HG03575 (cell line): Measurements from ENCODE around the gene TTLL9.

ENCODE experiments used
- ATAC-seq: cut with Tn5 transposase; IDR thresholded peaks from one replicate; pipeline ENCODE4 v1.9.1; 2021; ENCODE audit not compliant: unreplicated experiment, insufficient number of reproducible peaks, low FRiP score; ENCODE audit errors: extremely low read depth

TTLL9 gene

DNA sequence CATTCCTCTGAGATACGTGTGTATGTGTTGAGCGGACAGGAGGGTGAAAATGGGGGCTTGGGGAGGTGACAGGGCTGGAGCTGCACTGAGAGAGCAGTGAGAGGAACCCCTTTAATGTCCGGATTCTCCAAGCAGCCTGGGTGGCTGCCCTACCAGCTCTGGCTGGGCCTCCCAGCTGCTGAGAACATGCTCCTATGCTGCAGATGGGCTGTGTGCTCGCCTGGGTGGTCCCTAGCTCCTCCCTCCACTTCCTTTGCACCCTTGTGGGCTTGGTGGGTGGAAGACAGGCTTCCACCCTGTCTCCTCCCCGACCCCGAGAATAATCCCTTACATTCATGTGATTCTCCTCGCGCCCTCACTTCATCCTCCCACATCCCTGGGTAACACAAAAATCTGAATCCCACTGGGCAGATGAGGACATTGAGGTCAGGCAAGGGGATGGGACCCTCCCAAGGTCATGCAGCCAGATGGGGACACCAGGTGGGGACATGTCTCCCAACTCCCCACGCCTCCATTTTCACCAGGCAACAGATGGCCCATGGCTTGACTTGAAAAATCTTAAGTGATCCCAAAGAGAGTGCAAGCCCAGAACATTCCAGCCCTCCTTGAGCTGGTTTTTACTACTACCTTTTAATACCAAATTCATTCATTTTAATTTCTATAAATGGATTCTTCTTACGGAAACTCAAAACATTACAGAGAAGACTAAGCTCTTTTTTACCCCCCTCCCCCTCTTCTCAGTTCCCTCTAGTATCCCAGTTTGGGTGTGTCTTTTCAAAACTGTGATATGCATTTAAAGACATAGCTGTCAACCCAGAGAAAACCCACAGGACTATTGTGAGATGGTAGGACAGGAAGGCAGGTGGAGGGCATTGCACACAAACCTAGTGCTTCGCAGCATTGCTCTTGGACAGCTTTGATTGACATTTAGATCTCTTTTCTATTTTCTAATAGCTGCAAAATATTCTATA is 86.4 kb downstream of the TTLL9 start:
- no peak for ATAC-seq

DNA sequence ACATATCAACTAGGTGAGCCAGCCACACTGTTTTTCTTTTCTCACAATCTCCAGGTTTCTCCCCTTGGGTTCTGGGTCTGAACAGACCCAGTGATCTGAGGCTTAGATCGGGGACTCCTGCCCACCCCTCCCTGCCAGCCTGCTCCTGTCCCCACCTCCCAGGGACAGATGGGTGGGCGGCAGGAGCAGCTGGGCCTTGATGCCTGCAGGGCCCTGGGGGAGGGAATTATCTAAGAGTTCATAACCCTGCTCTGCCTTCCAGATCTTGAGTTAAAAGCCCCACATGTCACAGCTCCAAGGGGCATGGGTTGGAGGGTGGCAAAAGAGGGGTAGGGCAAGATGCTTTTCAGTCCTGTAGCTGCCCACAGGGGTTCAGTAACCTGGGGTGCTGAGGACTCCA is 92.3 kb downstream of the TTLL9 start:
- no peak for ATAC-seq

DNA sequence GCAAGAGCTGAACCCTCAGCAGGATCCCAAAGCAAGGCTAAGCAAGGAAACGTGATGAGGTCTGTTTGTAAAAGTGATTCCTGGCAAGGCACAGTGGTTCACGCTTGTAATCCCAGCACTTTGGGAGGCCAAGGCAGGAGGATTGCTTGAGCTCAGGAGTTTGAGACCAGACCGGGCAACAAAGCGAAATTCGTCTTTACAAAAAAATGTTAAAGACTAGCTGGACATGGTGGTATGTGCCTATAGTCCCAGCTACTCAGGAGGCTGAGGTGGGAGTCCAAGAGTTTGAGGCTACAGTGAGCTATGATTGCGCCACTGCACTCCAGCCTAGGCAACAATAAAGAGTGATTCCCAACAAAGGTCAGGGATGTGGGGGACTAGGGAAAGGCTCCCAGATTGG is 93.5 kb downstream of the TTLL9 start:
- ATAC-seq, result no peak

DNA sequence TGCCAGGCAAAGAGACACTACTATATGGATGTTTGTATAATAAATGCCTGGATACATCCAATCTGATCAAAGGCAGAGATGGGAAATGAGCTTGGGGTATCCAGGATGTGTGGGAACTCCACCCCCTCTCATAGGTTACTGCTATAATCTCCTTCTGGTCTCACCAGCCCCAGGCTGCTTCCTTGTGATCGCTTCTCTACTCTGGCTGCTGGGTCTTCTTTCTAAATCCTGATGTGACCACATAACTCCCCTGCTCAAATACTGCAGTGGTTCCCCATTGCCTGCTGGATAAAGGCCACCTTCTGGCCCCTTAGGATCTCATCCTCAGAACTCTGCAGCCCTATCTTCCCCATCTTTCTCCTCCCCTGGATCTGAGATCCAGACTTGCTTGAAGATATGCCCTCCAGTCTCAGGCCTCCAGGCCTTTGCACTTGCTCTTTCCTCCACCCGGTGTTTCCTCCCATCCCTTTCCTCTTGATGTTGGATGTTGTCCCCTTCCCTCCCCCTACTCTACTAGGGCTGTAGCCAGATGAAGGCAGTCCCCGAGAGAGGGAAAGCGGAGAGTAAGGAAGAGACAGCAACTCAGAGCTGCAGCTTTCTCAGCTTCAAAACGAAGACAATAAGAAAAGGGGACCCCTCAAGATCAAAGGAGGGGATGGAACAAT is 96.7 kb downstream of the TTLL9 start:
- ATAC-seq, result no peak

DNA sequence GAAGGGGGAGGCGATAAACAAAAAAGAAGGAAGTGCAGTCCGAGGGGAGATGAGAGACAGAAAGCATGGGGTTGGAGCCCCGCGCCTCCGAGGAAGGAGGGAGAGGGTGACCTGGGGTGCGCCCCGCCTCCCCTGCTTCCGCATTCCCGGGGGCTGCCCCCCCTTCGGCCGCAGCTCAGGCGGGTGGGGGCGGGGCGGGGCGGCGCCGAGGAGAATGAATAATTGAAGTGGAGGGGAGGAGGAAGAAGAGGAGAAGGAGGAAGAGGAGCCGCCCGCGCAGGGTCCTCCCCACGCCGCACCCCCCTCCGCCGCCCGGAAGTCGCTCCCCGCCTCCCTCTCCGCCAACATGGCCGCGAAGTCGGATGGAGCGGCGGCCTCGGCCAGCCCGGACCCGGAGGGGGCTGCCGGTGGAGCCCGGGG is 97.4 kb downstream of the TTLL9 start, which contains the start of gene XKR7:
Gene XKR7, plus strand, starts transcription at position 322 of the 420 bp plus-strand sequence. Its CDS starts 25 bp downstream, at position 347.
- no peak for ATAC-seq

DNA sequence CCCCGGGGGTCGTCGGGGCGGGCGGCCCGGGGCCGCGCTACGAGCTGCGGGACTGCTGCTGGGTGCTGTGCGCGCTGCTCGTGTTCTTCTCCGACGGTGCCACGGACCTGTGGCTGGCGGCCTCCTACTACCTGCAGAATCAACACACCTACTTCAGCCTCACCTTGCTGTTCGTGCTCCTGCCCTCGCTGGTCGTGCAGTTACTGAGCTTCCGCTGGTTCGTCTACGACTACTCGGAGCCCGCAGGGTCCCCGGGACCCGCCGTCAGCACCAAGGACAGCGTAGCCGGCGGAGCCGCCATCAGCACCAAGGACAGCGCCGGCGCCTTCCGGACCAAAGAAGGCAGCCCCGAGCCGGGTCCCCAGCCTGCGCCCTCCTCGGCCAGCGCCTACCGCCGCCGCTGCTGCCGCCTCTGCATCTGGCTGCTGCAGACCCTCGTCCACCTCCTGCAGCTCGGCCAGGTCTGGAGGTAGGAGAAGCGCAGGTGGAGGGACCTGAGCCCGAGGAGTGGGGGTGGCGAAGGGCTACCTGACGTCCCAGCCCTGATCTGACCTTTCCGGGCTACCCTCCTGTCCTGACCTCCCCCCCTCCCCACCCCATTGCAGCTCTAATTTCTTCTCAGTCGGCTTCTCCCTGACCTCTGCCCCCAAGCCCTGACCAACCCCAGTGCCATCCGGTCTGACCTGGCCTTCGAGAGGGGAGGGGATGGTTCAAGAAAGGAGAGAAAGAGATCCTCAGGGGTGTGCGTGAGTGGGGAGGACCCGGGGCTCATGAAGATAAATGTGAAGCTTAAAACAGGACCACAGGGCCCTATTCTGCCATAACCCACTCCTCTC is 98.1 kb downstream of the TTLL9 start:
- ATAC-seq, result no peak

DNA sequence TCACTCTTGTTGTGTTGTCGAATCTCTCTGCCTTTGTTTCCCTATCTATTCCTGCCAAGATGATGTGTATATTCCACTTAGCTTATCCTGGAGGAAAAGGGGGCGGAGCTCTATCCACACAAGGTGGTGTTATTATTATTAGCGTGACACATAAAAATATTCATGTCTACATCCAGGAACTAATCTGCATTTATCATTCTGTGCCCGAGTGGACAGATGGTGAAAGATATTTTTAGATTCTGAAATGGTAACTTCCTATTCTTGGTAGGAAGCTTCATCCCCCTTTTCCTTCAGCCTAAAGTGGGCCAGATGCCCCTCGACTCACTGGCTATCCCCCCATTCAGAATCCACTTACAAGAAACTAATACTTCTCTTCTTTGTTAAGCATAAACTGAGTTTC is 99.6 kb downstream of the TTLL9 start:
- no peak for ATAC-seq

DNA sequence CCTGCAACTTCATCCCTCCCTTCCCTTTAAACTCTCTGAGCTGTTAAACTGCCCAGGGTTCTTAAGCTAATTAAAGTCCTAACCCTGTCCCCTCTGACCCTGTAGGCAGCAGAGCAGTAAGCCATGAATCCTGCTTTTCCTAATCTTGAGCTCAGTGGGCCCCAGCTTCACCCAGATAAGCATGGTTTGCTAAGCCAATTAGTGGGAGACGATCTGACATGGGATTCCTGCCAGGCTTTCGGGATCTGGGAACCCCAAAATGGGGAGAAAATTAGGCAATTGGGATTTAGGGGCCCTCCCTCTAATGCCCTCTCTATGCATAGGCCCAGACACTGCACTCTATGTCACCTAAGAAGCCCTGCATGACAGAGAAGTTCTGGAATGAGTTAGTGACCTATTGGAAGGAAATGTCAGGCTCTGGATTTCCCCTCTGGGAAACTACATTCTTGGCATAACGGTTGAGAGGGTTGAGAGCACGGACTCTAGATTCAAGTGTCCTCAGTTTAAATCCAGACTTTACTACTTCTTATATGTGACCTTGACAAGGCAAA is 102.1 kb downstream of the TTLL9 start:
- no peak for ATAC-seq

DNA sequence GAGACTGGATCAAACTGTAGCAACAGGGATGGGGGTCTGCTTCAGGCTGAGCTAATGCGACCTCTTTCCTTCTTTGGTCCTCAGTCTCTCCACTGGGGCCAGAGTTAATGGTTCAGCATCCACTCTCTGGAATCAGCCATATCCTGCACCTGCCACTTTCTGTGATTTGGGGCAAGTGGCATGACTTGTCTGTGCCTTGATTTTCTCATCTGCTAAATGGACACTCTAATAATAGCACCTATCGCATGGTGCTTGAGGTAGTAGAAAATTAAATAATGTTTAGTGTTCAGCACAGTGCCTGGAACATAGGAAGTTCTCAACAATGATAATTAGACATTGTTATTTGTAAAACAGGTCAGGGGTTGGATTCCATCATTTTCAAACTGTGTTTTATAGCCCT is 103.9 kb downstream of the TTLL9 start:
- no peak for ATAC-seq

DNA sequence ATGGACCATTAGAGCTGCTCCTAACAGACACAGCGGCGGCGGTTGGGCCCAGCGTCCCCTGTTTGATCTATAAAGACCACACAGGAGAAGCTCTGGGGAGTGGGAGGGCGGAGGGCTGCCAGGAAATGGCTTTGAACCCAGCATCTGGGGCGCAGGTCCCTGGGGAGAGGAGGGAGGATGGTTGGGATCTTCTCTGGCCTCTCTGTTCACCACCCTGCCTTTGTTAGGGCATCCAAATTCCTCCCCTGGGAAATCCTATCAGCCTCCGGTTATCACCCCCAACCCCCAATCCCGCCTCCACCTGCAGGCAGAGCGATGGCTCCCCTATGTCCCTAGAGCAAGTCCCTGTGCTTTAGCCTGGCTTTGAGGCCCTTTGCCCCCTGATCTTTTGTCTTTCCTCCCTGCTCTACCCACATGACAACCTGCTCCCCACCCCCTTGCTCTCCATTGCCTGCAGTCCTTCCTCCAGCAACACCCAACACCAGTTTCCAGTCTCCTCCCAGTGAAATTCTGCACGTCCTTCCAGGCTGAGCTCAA is 104.6 kb downstream of the TTLL9 start:
- ATAC-seq, result no peak

DNA sequence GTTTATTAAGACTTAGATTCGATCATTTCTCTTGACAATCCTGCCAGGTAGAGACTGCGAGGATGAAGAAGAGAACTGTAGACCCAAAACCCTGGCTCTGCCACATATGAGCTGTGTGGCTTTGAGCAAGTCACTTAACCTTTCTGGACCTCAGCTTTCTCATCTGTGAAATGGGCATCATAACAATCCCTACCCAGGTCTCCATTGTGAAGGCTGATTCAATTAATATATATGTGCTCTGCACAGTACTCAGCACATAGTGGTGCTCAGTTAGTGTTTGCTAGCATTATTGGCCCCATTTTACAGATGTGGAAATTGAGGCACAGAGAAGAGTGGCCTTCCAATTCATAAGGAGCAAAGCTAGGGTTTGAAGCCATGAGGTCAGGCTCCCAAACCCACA is 105.4 kb downstream of the TTLL9 start:
- no peak for ATAC-seq

DNA sequence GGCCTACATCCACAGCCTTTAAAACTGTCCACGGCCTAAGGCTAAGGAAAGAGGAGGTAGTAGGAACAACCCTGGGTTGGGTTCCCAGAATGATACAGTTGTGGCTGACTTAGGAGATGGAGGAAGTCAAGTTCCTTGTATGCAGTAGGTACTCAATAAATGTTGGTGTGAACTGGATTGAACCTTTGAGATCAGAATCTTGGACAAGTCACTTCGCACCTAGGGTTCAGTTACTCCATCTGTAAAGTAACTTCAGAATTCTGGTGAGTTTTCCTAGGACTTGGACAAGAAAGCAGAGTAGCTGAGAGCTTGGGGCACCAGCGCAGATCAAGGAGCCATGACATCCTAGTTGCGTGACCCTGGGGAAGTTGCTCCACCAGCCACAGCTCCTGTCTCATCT is 106.6 kb downstream of the TTLL9 start:
- no peak for ATAC-seq

DNA sequence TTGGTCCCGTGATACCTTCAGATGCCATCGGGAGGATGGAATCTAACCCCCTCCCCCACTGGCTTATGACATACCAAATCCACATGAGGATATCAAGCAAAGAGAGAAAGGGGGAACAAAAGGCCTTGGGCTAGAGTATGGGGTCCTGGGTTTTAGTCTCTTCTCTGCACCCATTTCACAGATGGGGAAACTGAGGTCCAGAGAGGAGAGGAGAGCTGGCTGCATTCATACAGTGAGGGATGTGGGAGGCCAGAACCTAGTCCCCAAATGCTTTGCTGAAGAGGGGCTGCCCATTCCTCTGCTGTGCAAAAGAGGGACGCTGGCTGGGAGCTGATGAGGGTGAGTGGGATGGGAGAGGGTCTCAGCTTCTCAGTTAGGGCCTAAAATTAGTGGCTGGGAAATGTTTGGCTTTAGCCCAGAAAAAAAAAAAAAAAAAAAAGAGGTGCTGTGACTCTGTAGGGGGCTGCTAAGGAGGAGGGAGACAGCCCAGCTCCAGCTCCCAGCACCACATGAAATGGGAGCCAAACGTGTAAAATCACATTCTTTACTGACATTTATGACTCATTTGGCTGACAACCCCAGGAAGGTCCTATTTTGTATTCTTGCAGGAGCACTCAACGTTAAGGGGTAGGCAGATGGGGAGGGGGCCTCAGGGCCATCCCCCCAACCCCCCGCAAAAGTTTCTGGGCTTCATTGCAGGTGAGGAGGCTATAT is 109.4 kb downstream of the TTLL9 start:
- ATAC-seq, result no peak

DNA sequence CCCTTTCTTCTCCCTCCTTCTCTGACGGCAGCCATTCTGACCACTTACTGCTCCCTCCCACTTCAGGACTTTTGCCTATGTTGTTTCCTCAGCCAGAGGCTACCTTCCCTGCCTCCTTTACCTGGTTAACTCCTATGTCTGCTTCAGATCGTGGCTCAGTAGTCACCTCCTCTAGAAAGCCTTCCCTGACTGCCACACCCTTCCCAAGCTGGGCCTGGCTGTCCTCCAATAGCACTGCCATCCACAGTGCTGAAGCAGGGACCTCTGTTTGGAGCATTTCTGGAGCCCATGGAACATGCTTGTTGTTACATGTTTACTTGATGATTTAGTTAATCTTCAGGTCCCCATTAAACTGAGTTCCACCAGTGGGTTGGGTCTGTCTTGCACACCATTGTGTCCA is 111.3 kb downstream of the TTLL9 start:
- no peak for ATAC-seq

DNA sequence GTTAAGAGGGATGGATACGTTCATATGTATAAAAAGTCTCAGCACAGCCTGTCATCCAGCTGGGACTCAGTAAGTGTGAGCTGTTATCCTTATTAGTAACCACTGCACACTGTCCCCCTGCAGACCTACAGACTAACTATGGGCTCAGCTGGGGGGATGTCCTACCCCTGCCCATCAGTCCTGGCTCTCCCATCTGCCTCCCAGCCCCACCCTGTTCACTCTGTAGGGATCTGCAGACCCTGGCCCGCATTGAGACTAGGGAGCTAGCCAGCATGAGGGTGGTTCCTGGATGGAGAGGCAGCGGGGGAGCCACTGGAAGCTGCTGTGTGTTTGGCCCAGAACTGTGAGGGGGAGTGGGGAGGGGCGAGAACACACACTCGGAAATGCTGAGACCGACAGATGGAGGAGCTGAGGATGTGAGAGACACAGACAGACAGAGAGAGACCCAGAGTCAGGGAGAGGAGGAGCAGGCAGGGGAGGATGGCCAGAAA is 114.6 kb downstream of the TTLL9 start:
- no peak for ATAC-seq

DNA sequence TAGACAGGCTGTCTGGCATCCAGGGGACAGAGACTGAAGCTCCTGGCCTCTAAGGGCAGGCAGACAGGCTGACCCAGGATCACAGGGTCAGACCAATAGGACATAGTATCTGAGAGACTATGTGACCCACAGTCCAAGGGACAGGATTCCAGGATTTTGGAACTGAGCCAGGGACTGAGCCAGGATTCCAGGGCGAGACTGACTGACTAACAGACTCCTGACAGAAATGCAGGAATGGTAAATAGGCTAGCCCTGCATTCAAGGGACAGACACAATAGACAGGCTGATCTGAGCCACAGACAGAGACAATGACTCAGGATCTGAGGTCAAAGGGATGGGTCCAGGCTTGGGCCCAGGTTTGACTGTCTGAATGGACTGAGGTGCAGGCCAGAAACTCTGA is 117.3 kb downstream of the TTLL9 start:
- ATAC-seq, result no peak

DNA sequence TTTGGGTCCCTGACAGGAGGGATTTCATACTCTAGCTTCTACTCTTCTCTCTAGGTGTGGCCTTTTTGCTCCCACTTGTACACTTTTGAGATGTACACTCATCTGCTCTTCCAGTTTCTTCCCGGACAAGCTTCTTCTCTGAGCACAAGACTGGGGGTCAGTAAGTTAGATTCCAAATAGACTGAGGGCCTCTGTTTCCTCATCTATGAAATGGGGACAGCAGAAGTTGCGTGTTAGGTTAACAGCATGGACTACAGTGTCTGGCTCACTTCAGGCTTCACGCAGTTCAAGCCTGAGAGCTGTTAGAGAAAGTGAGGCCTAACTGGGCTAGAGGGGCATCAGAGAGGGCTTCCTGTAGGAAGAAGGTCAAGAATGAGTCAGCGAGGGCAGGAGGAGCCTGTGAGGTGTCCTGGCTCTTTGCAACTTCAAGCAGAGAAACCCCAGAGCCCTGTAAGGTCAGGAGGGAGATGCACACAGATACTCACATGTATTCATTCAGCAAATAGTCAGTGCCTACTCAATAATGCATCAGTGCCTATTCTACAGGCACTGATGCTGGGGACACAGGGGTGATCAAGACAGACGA is 118.1 kb downstream of the TTLL9 start:
- ATAC-seq, result no peak
